Ovary (tissue), 3 donors: Measurements from ENCODE around the gene GPR25.

Experiments used
- CTCF ChIP-seq, 3 donors: fragments of 450-650 bp in 2 of 3; fragments of 200-600 bp in 1 of 3; IDR thresholded peaks; one replicate each; pipeline versions ENCODE4 v1.5.1 to v1.8.0; 2016 to 2022; ENCODE audit warnings: antibody characterized with exemption in 3 of 3, mild to moderate bottlenecking in 1 of 3
- POLR2A ChIP-seq: fragments of 450-650 bp; IDR thresholded peaks from one replicate; pipeline ENCODE4 v1.6.1; 2017; ENCODE audit warnings: antibody characterized with exemption, mild to moderate bottlenecking, moderate library complexity
- donor health status: DM: no; HTN: no; CAD: no.

GRCh38 chr1:200899451-200899915, 26.7 kb downstream of the GPR25 start:
- TF ChIP-seq CTCF (IDR thresholded peaks at IDR 0.05) (no peak), POLR2A (no peak)
